Central memory CD8-positive, alpha-beta T cell (primary cell): Measurements from ENCODE around the gene SORBS1.

Experiments
- ATAC-seq: fragments of 150-1000 bp; cut with Tn5 transposase; replicated peaks from 2 replicates; pipeline ENCODE4 v1.10.0; 2022; ENCODE audit warnings: mild to moderate bottlenecking, moderate FRiP score, moderate number of reproducible peaks; ENCODE audit not compliant: poor library complexity, severe bottlenecking; ENCODE audit errors: extremely low read depth
- DNase-seq, 2 donors: peaks; one replicate each; pipeline ENCODE4 v3.0.0; 2021; ENCODE audit warnings: low spot score in 2 of 2
- H3K27ac Mint-ChIP-seq: one replicate; pipeline ENCODE4 v1.8.0; 2022; ENCODE audit warnings: low read depth, mild to moderate bottlenecking, moderate library complexity, mixed read lengths
- H3K27me3 Mint-ChIP-seq: one replicate; pipeline ENCODE4 v1.8.0; 2022; ENCODE audit warnings: mixed read lengths
- H3K36me3 Mint-ChIP-seq: one replicate; pipeline ENCODE4 v1.8.0; 2022; ENCODE audit warnings: mild to moderate bottlenecking, moderate library complexity, mixed read lengths; ENCODE audit not compliant: insufficient read depth
- H3K4me1 Mint-ChIP-seq: one replicate; pipeline ENCODE4 v1.8.0; 2022; ENCODE audit warnings: mixed read lengths
- H3K4me3 Mint-ChIP-seq: one replicate; pipeline ENCODE4 v1.8.0; 2022; ENCODE audit warnings: mild to moderate bottlenecking, moderate library complexity, mixed read lengths
- H3K9me3 Mint-ChIP-seq: one replicate; pipeline ENCODE4 v1.8.0; 2022; ENCODE audit warnings: mixed read lengths

Gene SORBS1

DNA sequence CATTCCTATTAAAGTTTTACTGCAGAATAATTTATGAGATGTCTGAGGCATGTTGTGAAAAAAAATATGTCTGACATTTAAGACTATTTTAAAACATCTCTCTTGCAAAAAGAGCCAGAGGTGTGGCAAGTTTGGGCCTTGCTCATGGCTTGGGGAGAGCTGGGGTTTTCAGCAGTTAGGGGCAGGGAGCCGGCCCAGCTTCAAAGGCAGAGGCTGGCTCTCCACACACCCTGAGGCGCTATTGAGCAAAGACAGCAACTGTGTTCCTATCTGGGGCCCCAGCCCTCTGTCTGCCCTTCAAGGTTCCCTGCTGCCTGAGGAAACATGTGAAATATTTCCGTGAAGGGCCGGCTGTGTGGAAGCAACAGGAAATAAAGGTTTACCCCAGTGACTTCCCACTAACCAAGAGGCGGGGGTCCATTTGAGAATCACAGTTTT, 94.0 kb downstream of the SORBS1 start:
- H3K4me3 Mint-ChIP-seq: no peak overlapping the region
- H3K9me3 Mint-ChIP-seq: no peaks in the 10 kb centered on the region
- H3K27ac Mint-ChIP-seq: no peak overlapping the region
- H3K27me3 Mint-ChIP-seq: peaks cover 58% of the 10 kb centered on the region
- H3K4me1 Mint-ChIP-seq: no peaks in the 10 kb centered on the region
- DNase-seq (no peak), ATAC-seq (no peak)
- H3K36me3 Mint-ChIP-seq: no peaks in the 10 kb centered on the region

DNA sequence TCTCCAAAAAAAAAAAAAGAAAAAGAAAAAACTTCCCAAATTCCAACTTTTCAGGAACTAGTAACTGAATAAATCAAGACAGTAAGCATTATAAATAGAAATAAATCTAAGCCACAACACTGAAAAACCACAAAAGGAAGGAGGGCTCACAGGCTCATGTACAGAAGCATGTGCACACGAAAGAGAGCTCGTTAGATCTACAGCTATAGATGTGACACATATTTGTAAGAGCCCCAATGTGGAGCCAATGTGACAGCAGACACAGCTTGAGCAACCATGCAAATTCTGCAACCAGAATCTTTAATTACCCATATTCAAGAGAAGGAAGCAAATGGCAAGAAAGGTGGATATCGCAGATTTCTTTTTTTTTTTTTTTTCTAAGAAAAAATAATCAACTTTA, 94.7 kb downstream of the SORBS1 start:
- Mint-ChIP-seq H3K27ac (no peak overlapping the region), H3K36me3 (no peaks in the 10 kb centered on the region), H3K27me3 (peaks cover 55% of the 10 kb centered on the region), H3K4me3 (no peak overlapping the region), H3K4me1 (no peaks in the 10 kb centered on the region), H3K9me3 (no peaks in the 10 kb centered on the region)
- no peak for DNase-seq
- ATAC-seq: no peak

DNA sequence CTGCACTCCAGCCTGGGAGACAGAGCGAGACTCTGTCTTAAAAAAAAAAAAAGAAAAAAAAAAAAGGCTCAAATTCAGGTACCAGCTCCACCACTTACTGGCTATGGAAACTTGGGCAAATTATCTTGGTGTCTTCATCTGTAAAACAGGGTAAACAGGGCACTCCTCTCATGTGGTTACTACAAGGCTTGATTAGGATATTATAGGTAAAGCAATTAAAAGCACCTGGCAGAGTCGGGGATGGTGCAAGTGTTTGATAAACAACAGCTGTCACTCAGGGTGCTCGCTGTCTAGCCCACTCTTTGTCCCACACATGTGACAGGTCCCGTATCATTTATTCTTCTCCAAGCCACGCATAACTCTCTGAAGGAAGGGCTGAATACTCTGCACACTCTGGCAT, 96.9 kb downstream of the SORBS1 start:
- no peaks in the 10 kb centered on the region for H3K36me3 Mint-ChIP-seq
- H3K9me3 Mint-ChIP-seq: no peaks in the 10 kb centered on the region
- no peak for DNase-seq
- H3K27ac Mint-ChIP-seq: no peak overlapping the region
- H3K4me3 Mint-ChIP-seq: no peak overlapping the region
- peaks cover 43% of the 10 kb centered on the region for H3K27me3 Mint-ChIP-seq
- H3K4me1 Mint-ChIP-seq: no peaks in the 10 kb centered on the region
- no peak for ATAC-seq

DNA sequence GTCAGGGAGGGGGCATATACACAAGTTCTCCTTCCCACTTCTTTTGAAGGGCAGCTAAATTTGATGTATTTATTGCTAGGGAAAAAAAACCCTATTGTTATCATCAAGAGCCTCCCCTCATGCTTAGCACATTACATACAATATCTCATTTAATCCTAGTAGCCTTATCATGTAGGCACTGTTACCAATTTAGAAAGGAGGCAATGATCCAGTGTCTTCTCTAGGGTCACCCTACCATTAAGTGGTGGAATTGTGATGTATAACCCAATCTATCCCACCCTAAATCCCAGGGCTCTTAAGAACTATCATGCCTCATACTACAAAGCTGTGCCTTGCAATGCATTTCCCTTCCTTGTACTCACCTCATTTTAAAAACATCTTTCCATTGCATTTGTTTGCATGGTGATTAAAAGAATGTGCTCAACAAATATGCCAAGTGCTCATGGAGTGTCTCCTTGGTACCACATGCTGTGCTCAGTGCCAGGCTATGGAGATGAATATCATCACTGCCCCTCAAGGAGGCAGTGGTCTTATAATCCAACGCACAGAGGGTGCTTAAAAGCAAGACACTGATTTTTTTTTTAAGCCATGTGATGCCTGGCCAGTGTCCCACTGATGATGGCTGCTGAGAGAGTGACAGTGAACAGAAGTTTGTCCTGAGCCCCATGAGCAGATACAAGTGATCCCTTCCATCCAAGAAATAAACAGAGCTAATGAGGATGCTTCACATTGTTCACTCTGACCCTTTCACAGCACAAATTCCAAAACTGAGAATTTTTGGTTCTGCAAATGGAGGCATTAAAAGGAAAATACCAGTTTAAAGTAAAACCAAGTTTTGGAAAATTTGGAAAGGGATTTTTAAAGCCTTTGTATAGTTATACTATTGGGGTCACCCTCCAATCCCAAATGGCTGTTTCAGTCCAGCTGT, 98.2 kb downstream of the SORBS1 start:
- ATAC-seq (no peak), DNase-seq (no peak)
- H3K36me3 Mint-ChIP-seq: no peaks in the 10 kb centered on the region
- H3K27ac Mint-ChIP-seq: no peak overlapping the region
- no peak overlapping the region for H3K4me3 Mint-ChIP-seq
- no peaks in the 10 kb centered on the region for H3K9me3 Mint-ChIP-seq
- no peaks in the 10 kb centered on the region for H3K4me1 Mint-ChIP-seq
- H3K27me3 Mint-ChIP-seq: peaks cover 33% of the 10 kb centered on the region

DNA sequence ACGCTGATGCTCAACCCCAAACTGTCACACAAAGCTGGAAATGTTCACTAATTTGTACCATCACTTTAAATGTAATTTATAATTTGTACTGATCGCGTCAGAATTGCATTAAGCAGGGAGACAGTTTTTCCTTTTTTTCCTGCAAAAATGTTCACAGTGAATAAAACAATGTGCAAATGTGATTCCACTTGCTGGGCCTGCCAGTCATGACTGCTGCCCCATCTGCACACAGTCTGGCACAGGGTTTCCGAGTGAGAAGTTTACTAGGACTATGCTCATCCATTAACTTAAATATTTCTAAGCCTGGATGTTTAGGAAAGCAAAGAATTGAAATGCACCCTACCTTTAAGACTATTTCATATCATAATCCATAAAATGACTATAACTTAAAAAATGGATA, 99.6 kb downstream of the SORBS1 start:
- H3K27me3 Mint-ChIP-seq: peaks cover 44% of the 10 kb centered on the region
- no peaks in the 10 kb centered on the region for H3K36me3 Mint-ChIP-seq
- no peaks in the 10 kb centered on the region for H3K9me3 Mint-ChIP-seq
- DNase-seq: no peak
- no peak overlapping the region for H3K27ac Mint-ChIP-seq
- H3K4me3 Mint-ChIP-seq: no peak overlapping the region
- ATAC-seq: no peak
- H3K4me1 Mint-ChIP-seq: no peaks in the 10 kb centered on the region

DNA sequence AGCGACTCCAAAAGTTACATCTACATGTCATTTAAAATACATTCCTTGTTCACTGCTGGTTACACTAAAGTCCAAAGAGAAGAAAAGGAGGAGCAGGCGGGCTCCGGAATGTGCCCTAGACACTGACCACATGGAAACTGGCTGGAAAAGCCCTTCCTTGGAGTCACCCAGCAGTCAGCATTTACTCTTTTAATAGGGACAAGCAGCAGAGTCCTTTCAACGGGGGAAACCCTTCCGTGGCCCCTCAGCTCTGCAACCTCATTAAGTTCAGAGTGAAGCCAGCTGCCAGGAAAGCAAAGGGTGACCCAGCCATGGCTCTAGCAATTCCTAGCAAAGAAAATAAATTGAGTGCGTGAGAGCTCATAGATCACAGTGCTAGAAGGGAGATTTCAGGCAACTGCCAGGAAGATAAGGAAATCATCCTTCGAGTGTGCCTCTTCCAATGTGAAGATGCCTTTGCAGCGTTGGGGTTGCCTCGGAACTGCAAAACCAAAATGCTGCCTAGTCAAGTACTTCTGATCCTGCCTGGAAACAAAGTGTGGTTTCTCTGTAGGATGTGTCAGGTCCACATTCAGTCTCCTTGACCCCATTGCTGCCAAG, 101.6 kb downstream of the SORBS1 start:
- ATAC-seq (no peak), DNase-seq (no peak)
- Mint-ChIP-seq H3K4me3 (no peak overlapping the region), H3K36me3 (no peaks in the 10 kb centered on the region), H3K27ac (no peak overlapping the region), H3K9me3 (no peaks in the 10 kb centered on the region), H3K27me3 (peaks cover 60% of the 10 kb centered on the region), H3K4me1 (no peaks in the 10 kb centered on the region)

DNA sequence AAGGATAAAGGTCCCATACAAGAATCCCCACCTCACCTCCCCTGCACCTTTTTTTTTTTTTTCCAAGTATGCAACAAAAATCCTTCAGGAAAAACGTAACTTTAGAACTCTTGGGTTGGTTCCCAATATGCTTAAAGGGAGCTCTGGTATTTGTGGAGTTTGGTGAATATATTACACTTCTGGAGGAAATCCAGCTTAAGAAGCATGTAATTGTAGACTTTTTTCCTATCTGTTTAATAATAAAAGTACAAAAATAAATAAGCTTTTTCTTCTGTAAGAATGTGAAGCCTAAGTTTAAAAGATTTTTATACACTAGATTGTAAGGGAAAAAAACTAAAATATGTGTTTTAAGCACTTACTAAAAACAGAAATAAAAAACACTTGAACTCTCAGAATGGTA, 102.3 kb downstream of the SORBS1 start:
- H3K27me3 Mint-ChIP-seq: peaks cover 62% of the 10 kb centered on the region
- no peak overlapping the region for H3K27ac Mint-ChIP-seq
- DNase-seq (no peak), ATAC-seq (no peak)
- H3K36me3 Mint-ChIP-seq: no peaks in the 10 kb centered on the region
- no peak overlapping the region for H3K4me3 Mint-ChIP-seq
- no peaks in the 10 kb centered on the region for H3K4me1 Mint-ChIP-seq
- H3K9me3 Mint-ChIP-seq: no peaks in the 10 kb centered on the region

DNA sequence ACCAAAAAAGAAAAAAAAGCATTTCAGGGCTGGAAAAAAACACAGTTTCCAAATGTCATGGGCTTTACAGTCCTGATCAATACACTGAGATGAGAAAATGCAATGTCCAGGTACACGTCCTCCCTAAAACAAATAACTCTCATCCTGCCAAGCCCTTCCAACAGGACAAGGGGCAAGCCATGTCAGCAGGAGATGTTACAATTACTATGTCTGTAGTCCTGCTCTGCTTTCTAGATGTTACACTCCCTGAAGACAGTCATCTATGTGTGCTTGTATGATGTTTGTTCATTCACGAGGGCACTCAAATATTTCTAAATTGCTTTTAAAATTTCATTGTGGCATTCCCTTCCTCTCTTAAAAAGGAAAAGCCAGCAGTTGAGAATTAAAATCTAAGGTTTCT, 103.2 kb downstream of the SORBS1 start:
- Mint-ChIP-seq H3K36me3 (no peaks in the 10 kb centered on the region), H3K4me3 (no peak overlapping the region), H3K9me3 (no peaks in the 10 kb centered on the region), H3K27me3 (peaks cover 58% of the 10 kb centered on the region), H3K4me1 (no peaks in the 10 kb centered on the region), H3K27ac (no peak overlapping the region)
- DNase-seq (no peak), ATAC-seq (no peak)

DNA sequence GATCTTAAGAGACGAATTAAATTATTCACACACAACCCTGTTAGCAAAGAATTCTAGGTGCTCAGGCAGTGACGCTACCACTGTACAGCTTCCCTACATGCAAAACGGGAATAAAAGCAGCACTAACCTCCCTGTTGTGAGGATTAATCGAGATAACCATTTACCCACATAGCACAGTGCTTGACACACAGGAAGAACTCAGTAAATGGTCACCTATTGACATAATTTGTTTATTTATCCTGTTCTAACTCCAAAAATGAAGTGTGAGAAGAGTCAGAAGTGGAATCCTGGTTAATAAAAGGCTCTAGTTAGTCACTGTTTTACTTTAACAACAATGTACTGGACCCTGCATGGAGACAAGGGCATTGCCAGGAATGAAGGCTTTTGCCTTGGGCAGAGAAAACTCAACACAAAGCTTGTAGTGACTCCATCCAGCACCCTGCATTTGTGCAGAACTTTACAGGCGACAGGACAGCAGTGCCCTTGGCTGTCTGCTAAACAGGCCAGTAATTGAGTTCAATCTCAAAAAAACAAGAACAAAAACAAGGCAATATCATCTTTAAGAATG, 103.8 kb downstream of the SORBS1 start:
- H3K4me3 Mint-ChIP-seq: no peak overlapping the region
- peaks cover 52% of the 10 kb centered on the region for H3K27me3 Mint-ChIP-seq
- H3K36me3 Mint-ChIP-seq: no peaks in the 10 kb centered on the region
- no peaks in the 10 kb centered on the region for H3K4me1 Mint-ChIP-seq
- DNase-seq: no peak
- no peak for ATAC-seq
- H3K27ac Mint-ChIP-seq: no peak overlapping the region
- H3K9me3 Mint-ChIP-seq: no peaks in the 10 kb centered on the region

DNA sequence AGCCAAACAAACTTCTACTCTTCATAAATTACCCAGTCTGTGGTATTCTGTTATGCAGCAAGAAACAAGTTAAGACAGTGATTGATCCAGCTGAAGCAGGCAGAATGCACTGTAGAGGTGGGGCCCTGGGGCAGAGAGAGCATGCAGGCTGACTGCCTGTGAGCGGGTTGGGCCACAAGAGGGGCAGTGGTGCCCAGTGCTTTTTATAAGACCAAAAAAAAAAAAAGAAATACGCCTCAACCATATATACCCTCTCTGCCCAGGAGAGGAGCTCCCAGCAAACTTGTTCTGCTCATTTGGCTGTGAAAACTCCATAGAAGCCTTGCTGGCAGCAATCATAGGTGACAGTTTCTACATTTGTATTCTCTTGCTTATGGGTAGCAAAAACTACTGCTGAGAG, 104.7 kb downstream of the SORBS1 start:
- ATAC-seq (no peak), DNase-seq (no peak)
- H3K27me3 Mint-ChIP-seq: peaks cover 49% of the 10 kb centered on the region
- no peak overlapping the region for H3K27ac Mint-ChIP-seq
- H3K4me3 Mint-ChIP-seq: no peak overlapping the region
- no peaks in the 10 kb centered on the region for H3K4me1 Mint-ChIP-seq
- H3K36me3 Mint-ChIP-seq: no peaks in the 10 kb centered on the region
- no peaks in the 10 kb centered on the region for H3K9me3 Mint-ChIP-seq

DNA sequence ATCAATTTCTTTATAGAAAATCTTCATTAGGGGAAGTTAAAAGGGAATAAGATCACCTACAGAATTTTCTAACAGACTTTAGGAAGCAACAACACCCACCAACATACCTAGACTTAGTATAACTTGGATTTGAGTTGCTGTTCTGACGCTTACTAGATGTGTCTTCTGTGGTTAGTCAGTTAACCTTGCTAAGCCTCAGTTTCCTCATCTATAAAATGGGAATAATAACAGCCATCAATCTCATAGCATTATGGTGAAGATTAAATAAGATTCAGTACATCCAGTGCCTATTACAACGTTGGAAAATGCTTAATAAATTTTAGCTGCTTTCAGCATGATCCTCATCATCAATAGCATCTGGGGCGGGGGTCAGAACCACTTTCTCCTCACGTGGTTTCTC, 106.2 kb downstream of the SORBS1 start:
- H3K27ac Mint-ChIP-seq: no peak overlapping the region
- H3K36me3 Mint-ChIP-seq: no peaks in the 10 kb centered on the region
- ATAC-seq (no peak), DNase-seq (no peak)
- H3K9me3 Mint-ChIP-seq: no peaks in the 10 kb centered on the region
- no peaks in the 10 kb centered on the region for H3K4me1 Mint-ChIP-seq
- peaks cover 56% of the 10 kb centered on the region for H3K27me3 Mint-ChIP-seq
- no peak overlapping the region for H3K4me3 Mint-ChIP-seq

DNA sequence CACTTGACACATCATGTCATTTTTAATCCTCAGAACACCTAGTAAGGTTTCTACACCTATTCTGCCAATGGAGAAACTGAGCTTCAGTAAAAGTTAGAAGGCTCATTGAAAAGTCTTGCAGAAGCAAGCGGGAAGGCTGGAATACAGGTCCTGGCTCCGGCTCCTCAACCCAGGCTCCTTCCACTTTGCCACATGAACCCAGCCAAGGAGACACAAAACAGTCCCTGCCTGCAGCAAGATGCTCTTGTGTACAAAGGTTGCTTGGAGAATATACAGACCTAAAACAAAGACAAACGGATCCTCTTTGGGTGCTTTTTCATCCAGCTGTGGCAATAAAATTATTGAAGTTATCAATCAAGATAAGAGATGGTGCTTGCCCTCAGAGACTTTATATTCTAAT, 106.8 kb downstream of the SORBS1 start:
- Mint-ChIP-seq H3K27me3 (peaks cover 53% of the 10 kb centered on the region), H3K9me3 (no peaks in the 10 kb centered on the region), H3K36me3 (no peaks in the 10 kb centered on the region), H3K4me1 (no peaks in the 10 kb centered on the region), H3K27ac (no peak overlapping the region), H3K4me3 (no peak overlapping the region)
- DNase-seq (no peak), ATAC-seq (no peak)
